Measurements from ENCODE around the gene PAM. TPM values are rescaled to one million over a fixed set of nuclear protein-coding genes. Genes with fewer than 3 reads are reported as not detected.

PAM gene
- total and polyA plus RNA-seq, 2 donors (not counting 3 experiments of a cell fraction or from before 2014, with no cell fraction given), result 118 to 176 TPM

DNA sequence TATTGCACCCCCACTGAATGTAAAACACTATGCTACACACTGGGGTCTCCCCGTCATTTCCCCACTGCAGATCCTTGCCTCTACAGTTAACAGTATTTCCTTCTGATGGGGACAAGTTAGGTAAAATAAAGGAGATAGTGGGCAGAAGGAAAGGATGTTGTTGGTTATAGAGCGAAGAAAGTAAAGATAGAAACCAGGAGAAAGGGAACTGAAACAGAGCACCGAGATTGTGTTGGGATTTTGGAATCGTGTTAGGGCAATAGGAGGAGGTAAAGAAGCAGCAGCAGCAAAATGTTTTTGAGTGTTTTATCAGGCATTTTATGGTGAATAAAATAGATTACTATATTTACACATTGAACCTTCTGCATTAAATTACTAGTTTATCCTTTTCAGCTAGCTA, 60.0 kb downstream of the PAM start:
- no peak for FAIRE-seq
- Histone ChIP-seq H2AFZ (ENCODE audit: low read depth, low read length) (no peak overlapping the region), H3K4me2 (ENCODE audit: insufficient read depth, low read length) (peak overlapping the region; percentile 70), H3K79me2 (ENCODE audit: control insufficient read depth, insufficient read depth, low read length) (no peaks in the 10 kb centered on the region), H3K9ac (replicated peaks; ENCODE audit: extremely low read depth, insufficient read depth, low read length) (no peak overlapping the region), H3K27me3 (ENCODE audit: control insufficient read depth in 2 of 2, insufficient read depth in 2 of 2, low read length in 2 of 2) (no peaks in the 10 kb centered on the region), H3K4me1 (ENCODE audit: control insufficient read depth, extremely low read depth, insufficient read depth, low read length) (peaks cover 27% of the 10 kb centered on the region), H4K20me1 (replicated peaks; ENCODE audit: control insufficient read depth, extremely low read depth, insufficient read depth, low read length) (no peaks in the 10 kb centered on the region), H3K36me3 (ENCODE audit: control insufficient read depth in 2 of 2, extremely low read depth in 1 of 2, insufficient read depth in 2 of 2, low read length in 2 of 2) (no peaks in the 10 kb centered on the region), H3K9me3 (replicated peaks; ENCODE audit: control insufficient read depth, insufficient read depth, low read length) (no peaks in the 10 kb centered on the region), H3K9me1 (replicated peaks; ENCODE audit: control insufficient read depth, extremely low read depth, insufficient read depth, low read length) (no peaks in the 10 kb centered on the region), H3K4me3 (replicated peaks in 1 of 3; ENCODE audit: insufficient read depth in 1 of 3, low read depth in 1 of 3, low read length in 3 of 3) (no peak overlapping the region), H3K27ac (ENCODE audit: insufficient read depth, low read depth, low read length) (no peak overlapping the region)
- intact Hi-C loops (cut with micrococcal nuclease), result loop anchor here (2.0 kb wide), 1 partner anchor 50 kb away; no protein-coding TSS in a partner anchor
- POLR2A ChIA-PET, result no interaction called here
- no TSS peak for BruUV-seq (replicated peaks)
- TF ChIP-seq, protein P1, sequence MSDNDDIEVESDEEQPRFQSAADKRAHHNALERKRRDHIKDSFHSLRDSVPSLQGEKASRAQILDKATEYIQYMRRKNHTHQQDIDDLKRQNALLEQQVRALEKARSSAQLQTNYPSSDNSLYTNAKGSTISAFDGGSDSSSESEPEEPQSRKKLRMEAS (IDR thresholded peaks at IDR 0.05; ENCODE audit: insufficient read depth, insufficient read length), result no peak
- no peak for TF ChIP-seq FOS (IDR thresholded peaks at IDR 0.05; ENCODE audit: borderline replicate concordance, insufficient read depth, low read length)
- TF ChIP-seq GATA2 (IDR thresholded peaks at IDR 0.05; ENCODE audit: insufficient read depth, insufficient read length, low read depth, low read length), result no peak
- dilution Hi-C loops (cut with MboI; ENCODE audit: extremely low pct_ligation_motif_present, low sequenced_read_pairs), result no loop called here
- DNase-seq (ENCODE audit: low read depth, low spot score), result no peak
- CTCF ChIA-PET, result interaction anchor here (0.7 to 1.7 kb wide), 4 partner anchors 16 to 50 kb away, joined by 3 to 8 read pairs (median 4); no protein-coding TSS in a partner anchor

DNA sequence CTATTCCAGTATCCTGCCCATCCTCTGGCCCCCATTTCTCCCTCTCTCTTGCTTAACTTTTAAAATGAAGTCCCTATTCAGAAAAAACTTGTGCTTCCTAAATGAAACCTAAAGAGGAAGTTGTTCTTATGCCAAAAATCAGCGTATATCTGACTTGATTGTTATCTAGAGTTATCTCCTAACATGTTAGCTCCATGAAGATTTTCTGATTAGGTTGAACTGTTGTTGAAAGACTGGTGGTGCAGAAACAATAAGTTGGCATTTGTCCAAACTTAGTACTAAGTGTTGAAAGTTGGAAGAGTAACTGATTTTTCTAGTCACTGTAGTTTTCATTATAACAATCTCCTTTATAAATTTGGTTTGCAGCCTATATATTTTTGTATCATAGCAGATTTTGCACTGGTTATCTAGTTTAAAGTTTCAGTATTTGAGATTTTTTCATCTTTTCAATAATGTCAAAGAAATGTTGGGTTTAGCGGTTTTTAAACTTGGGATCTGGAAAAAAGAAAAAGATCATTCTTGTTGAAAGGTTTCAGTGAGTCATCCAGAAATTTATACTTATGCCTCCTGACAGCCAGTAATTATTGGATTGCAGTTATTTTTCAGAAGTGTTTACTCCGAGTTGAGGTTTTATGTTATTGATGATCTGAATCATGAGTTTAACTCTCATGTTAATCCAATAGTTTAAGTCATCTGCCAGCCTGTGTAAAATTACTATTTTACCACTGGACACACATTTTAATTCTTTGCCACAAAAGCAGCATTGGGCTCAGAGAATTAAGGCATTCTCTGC, 60.6 kb downstream of the PAM start:
- TF ChIP-seq, protein P1 (IDR thresholded peaks at IDR 0.05; ENCODE audit: insufficient read depth, insufficient read length), result no peak
- TF ChIP-seq POLR2A (IDR thresholded peaks at IDR 0.05; ENCODE audit: low read depth, low read length), result no peak
- TF ChIP-seq GATA2 (IDR thresholded peaks at IDR 0.05; ENCODE audit: insufficient read depth, insufficient read length, low read depth, low read length), result peak; percentile 75
- peak; percentile 11 for TF ChIP-seq FOS (IDR thresholded peaks at IDR 0.05; ENCODE audit: borderline replicate concordance, insufficient read depth, low read length)
- no peak for TF ChIP-seq EZH2 (IDR thresholded peaks at IDR 0.05; ENCODE audit: borderline replicate concordance, low read depth, low read length, severe bottlenecking)
- TF ChIP-seq JUN (IDR thresholded peaks at IDR 0.05; ENCODE audit: borderline replicate concordance, insufficient read depth, insufficient read length, low read depth), result no peak
- TF ChIP-seq POLR2AphosphoS5 (IDR thresholded peaks at IDR 0.05; ENCODE audit: insufficient read depth, low read depth, low read length), result no peak
- H2AFZ ChIP-seq (ENCODE audit: low read depth, low read length), result no peak overlapping the region
- peaks cover 27% of the 10 kb centered on the region for H3K4me1 ChIP-seq (ENCODE audit: control insufficient read depth, extremely low read depth, insufficient read depth, low read length)
- H3K4me3 ChIP-seq (replicated peaks in 1 of 3; ENCODE audit: insufficient read depth in 1 of 3, low read depth in 1 of 3, low read length in 3 of 3), result no peak overlapping the region
- peak; percentile 69 for FAIRE-seq
- no peaks in the 10 kb centered on the region for H3K27me3 ChIP-seq (ENCODE audit: control insufficient read depth in 2 of 2, insufficient read depth in 2 of 2, low read length in 2 of 2)
- no peaks in the 10 kb centered on the region for H3K36me3 ChIP-seq (ENCODE audit: control insufficient read depth in 2 of 2, extremely low read depth in 1 of 2, insufficient read depth in 2 of 2, low read length in 2 of 2)
- ChIA-PET CTCF (interaction anchor here (0.7 to 1.7 kb wide), 3 partner anchors 16 to 35 kb away, joined by 3 to 8 read pairs (median 5); no protein-coding TSS in a partner anchor), POLR2A (no interaction called here)
- BruUV-seq (replicated peaks), result no TSS peak
- H3K9me3 ChIP-seq (replicated peaks; ENCODE audit: control insufficient read depth, insufficient read depth, low read length), result no peaks in the 10 kb centered on the region
- no peaks in the 10 kb centered on the region for H3K9me1 ChIP-seq (replicated peaks; ENCODE audit: control insufficient read depth, extremely low read depth, insufficient read depth, low read length)
- intact Hi-C loops (cut with micrococcal nuclease) (loop anchor here (2.0 kb wide), 1 partner anchor 49 kb away; no protein-coding TSS in a partner anchor), dilution Hi-C loops (cut with MboI; ENCODE audit: extremely low pct_ligation_motif_present, low sequenced_read_pairs) (no loop called here)
- no peaks in the 10 kb centered on the region for H4K20me1 ChIP-seq (replicated peaks; ENCODE audit: control insufficient read depth, extremely low read depth, insufficient read depth, low read length)
- DNase-seq (ENCODE audit: low read depth, low spot score), result peak; percentile 73
- H3K27ac ChIP-seq (ENCODE audit: insufficient read depth, low read depth, low read length), result no peak overlapping the region
- H3K4me2 ChIP-seq (ENCODE audit: insufficient read depth, low read length), result peak overlapping the region; percentile 70
- H3K9ac ChIP-seq (replicated peaks; ENCODE audit: extremely low read depth, insufficient read depth, low read length), result no peak overlapping the region
- H3K79me2 ChIP-seq (ENCODE audit: control insufficient read depth, insufficient read depth, low read length), result no peaks in the 10 kb centered on the region
